GM19239 (cell line): ENCODE data around the gene USP17L19.
"Not testable (repeated sequence)": the region's sequence is repeated elsewhere in the genome, so short reads cannot be mapped to it uniquely, and the experiment has no call there.

ENCODE experiments used
- DNase-seq: peaks from one replicate; pipeline ENCODE4 v3.0.0; 2011; ENCODE audit warnings: low spot score; ENCODE audit not compliant: insufficient read length
- FAIRE-seq: peaks from 2 replicates; lab custom pipeline; 2011; peaks lifted over from hg19 to GRCh38; lab: Jason Lieb, UNC

The USP17L19 gene, protein sequence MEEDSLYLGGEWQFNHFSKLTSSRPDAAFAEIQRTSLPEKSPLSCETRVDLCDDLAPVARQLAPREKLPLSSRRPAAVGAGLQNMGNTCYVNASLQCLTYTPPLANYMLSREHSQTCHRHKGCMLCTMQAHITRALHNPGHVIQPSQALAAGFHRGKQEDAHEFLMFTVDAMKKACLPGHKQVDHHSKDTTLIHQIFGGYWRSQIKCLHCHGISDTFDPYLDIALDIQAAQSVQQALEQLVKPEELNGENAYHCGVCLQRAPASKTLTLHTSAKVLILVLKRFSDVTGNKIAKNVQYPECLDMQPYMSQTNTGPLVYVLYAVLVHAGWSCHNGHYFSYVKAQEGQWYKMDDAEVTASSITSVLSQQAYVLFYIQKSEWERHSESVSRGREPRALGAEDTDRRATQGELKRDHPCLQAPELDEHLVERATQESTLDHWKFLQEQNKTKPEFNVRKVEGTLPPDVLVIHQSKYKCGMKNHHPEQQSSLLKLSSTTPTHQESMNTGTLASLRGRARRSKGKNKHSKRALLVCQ

GRCh38 chr4:9253078-9253477 is at the start of gene USP17L19:
Gene USP17L19, plus strand, starts transcription at chr4:9253378. Its CDS starts 0 bp downstream, at chr4:9253378.
- not testable (repeated sequence) for FAIRE-seq, DNase-seq

- not testable (repeated sequence) for DNase-seq, FAIRE-seq
Observed at GRCh38 chr4:9210357-9210756, 42.8 kb upstream of the USP17L19 start, which contains the start of gene USP17L10. Gene USP17L10, plus strand, starts transcription at chr4:9210657. Its CDS starts 0 bp downstream, at chr4:9210657.

- FAIRE-seq, DNase-seq: not testable (repeated sequence)
Observed at GRCh38 chr4:9214701-9215100, 38.5 kb upstream of the USP17L19 start.

DNA sequence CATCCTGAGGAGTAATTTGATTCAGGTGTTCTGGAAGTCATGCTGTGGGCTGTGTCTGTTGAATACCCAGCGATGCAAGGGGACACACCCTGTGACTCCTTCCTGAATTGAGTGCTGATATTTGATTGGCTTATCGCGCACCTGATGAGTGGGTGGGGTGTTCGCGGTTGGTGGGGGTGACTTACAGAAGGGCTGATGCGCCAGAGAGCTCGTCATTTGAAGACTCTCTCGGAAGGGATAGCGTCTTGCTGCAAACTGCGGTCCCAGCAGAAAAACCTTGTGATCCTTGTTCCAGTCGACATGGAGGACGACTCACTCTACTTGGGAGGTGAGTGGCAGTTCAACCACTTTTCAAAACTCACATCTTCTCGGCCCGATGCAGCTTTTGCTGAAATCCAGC is 38.1 kb upstream of the USP17L19 start, which contains the start of gene USP17L11:
USP17L11 (plus strand) TSS at position 301 of the 400 bp plus-strand sequence; CDS start at position 301, 0 bp downstream.
- DNase-seq, FAIRE-seq: not testable (repeated sequence)

DNA sequence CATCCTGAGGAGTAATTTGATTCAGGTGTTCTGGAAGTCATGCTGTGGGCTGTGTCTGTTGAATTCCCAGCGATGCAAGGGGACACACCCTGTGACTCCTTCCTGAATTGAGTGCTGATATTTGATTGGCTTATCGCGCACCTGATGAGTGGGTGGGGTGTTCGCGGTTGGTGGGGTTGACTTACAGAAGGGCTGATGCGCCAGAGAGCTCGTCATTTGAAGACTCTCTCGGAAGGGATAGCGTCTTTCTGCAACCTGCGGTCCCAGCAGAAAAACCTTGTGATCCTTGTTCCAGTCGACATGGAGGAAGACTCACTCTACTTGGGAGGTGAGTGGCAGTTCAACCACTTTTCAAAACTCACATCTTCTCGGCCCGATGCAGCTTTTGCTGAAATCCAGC is 33.3 kb upstream of the USP17L19 start, which contains the start of gene USP17L12:
USP17L12 (plus strand) TSS at position 301 of the 400 bp plus-strand sequence; CDS start at position 301, 0 bp downstream.
- FAIRE-seq, DNase-seq: not testable (repeated sequence)

DNA sequence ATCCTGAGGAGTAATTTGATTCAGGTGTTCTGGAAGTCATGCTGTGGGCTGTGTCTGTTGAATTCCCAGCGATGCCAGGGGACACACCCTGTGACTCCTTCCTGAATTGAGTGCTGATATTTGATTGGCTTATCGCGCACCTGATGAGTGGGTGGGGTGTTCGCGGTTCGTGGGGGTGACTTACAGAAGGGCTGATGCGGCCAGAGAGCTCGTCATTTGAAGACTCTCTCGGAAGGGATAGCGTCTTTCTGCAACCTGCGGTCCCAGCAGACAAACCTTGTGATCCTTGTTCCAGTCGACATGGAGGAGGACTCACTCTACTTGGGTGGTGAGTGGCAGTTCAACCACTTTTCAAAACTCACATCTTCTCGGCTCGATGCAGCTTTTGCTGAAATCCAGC is 28.6 kb upstream of the USP17L19 start, which contains the start of gene USP17L13:
USP17L13 (plus strand) TSS at position 301 of the 400 bp plus-strand sequence; CDS start at position 301, 0 bp downstream.
- DNase-seq, FAIRE-seq: not testable (repeated sequence)

- DNase-seq, FAIRE-seq: not testable (repeated sequence)
Observed at GRCh38 chr4:9230249-9230648, 22.9 kb upstream of the USP17L19 start.

DNA sequence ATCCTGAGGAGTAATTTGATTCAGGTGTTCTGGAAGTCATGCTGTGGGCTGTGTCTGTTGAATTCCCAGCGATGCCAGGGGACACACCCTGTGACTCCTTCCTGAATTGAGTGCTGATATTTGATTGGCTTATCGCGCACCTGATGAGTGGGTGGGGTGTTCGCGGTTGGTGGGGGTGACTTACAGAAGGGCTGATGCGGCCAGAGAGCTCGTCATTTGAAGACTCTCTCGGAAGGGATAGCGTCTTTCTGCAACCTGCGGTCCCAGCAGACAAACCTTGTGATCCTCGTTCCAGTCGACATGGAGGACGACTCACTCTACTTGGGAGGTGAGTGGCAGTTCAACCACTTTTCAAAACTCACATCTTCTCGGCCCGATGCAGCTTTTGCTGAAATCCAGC is 19.1 kb upstream of the USP17L19 start, which contains the start of gene USP17L15:
USP17L15 (plus strand) TSS at position 301 of the 400 bp plus-strand sequence; CDS start at position 301, 0 bp downstream.
- FAIRE-seq, DNase-seq: not testable (repeated sequence)

DNA sequence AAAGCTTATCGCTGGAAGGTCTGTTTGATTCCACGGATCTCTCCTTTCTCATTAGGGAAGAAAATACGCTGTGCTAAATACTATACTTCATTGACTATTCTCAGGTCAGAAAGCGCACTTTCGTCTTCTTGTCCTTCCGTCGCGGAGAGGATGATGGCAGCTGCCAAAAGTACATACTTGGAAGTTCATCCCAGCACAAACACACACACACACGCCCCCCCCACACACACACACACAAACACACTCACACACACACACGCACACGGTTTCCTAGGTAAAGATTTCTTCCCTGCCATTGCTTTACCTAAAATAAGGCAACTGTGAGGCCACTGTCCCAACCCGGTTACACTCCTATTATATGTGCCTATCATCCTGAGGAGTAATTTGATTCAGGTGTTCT is 14.7 kb upstream of the USP17L19 start:
- not testable (repeated sequence) for DNase-seq, FAIRE-seq

GRCh38 chr4:9243579-9243978 is 9.6 kb upstream of the USP17L19 start, which contains the start of gene USP17L17:
Gene USP17L17, plus strand, starts transcription at chr4:9243879. Its CDS starts 0 bp downstream, at chr4:9243879.
- not testable (repeated sequence) for FAIRE-seq, DNase-seq

DNA sequence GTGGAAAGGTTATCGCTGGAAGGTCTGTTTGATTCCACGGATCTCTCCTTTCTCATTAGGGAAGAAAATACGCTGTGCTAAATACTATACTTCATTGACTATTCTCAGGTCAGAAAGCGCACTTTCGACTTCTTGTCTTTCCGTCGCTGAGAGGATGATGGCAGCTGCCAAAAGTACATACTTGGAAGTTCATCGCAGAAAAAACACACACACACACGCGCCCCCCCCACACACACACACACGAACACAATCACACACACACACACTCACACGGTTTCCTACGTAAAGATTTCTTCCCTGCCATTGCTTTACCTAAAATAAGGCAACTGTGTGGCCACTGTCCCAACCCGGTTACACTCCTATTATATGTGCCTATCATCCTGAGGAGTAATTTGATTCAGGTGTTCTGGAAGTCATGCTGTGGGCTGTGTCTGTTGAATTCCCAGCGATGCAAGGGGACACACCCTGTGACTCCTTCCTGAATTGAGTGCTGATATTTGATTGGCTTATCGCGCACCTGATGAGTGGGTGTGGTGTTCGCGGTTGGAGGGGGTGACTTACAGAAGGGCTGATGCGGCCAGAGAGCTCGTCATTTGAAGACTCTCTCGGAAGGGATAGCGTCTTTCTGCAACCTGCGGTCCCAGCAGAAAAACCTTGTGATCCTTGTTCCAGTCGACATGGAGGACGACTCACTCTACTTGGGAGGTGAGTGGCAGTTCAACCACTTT is 5.1 kb upstream of the USP17L19 start, which contains the start of gene USP17L18:
USP17L18 (plus strand) TSS at position 678 of the 728 bp plus-strand sequence; CDS start at position 678, 0 bp downstream.
- FAIRE-seq, DNase-seq: not testable (repeated sequence)

GRCh38 chr4:9257824-9258223 is 4.6 kb downstream of the USP17L19 start, which contains the start of gene USP17L20:
Gene USP17L20, plus strand, starts transcription at chr4:9258124. Its CDS starts 0 bp downstream, at chr4:9258124.
- not testable (repeated sequence) for FAIRE-seq, DNase-seq

DNA sequence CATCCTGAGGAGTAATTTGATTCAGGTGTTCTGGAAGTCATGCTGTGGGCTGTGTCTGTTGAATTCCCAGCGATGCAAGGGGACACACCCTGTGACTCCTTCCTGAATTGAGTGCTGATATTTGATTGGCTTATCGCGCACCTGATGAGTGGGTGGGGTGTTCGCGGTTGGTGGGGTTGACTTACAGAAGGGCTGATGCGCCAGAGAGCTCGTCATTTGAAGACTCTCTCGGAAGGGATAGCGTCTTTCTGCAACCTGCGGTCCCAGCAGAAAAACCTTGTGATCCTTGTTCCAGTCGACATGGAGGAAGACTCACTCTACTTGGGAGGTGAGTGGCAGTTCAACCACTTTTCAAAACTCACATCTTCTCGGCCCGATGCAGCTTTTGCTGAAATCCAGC is 9.4 kb downstream of the USP17L19 start, which contains the start of gene USP17L21:
USP17L21 (plus strand) TSS at position 301 of the 400 bp plus-strand sequence; CDS start at position 301, 0 bp downstream.
- DNase-seq, FAIRE-seq: not testable (repeated sequence)

- not testable (repeated sequence) for FAIRE-seq, DNase-seq
Observed at GRCh38 chr4:9267319-9267718, 14.1 kb downstream of the USP17L19 start, which contains the start of gene USP17L22. Gene USP17L22, plus strand, starts transcription at chr4:9267619. Its CDS starts 0 bp downstream, at chr4:9267619.

GRCh38 chr4:9271719-9272118 is 18.5 kb downstream of the USP17L19 start:
- not testable (repeated sequence) for DNase-seq, FAIRE-seq
